ENCODE measurements around the gene SAMD10.
"Not testable (repeated sequence)": the region's sequence is repeated elsewhere in the genome, so short reads cannot be mapped to it uniquely, and the experiment has no call there.

SAMD10 gene

GRCh38 chr20:63931735-63932134 lies 47.7 kb downstream of the SAMD10 start:
- TF ChIP-seq EZH2 (optimal IDR thresholded peaks at IDR 0.05; ENCODE audit: low read depth, low read length) (no peak), CTCF (IDR thresholded peaks at IDR 0.05; ENCODE audit: low read length) (no peak), EZH2phosphoT487 (IDR thresholded peaks at IDR 0.05; ENCODE audit: low read length) (no peak)
- Histone ChIP-seq H3K4me2 (ENCODE audit: low read depth, low read length) (no peak overlapping the region), H2AFZ (ENCODE audit: low read length) (no peak overlapping the region), H3K9ac (ENCODE audit: low read length) (no peak overlapping the region), H3K9me3 (replicated peaks; ENCODE audit: insufficient read depth, low read length) (no peaks in the 10 kb centered on the region), H3K4me3 (ENCODE audit: low read length) (no peak overlapping the region), H3F3A (ENCODE audit: insufficient read depth, low read length) (no peaks in the 10 kb centered on the region), H3K79me2 (ENCODE audit: low read length) (no peaks in the 10 kb centered on the region), H3K4me1 (ENCODE audit: low read length) (no peaks in the 10 kb centered on the region), H3K27ac (ENCODE audit: low read length) (no peak overlapping the region), H3K27me3 (replicated peaks; ENCODE audit: insufficient read depth, low read length) (no peaks in the 10 kb centered on the region), H3K9me2 (replicated peaks; ENCODE audit: insufficient read depth, low read length) (no peaks in the 10 kb centered on the region), H3K36me3 (replicated peaks; ENCODE audit: insufficient read depth, low read length) (peaks cover 5% of the 10 kb centered on the region; the same call in 1 of the 2 replicates), H4K20me1 (ENCODE audit: insufficient read depth, low read length) (no peaks in the 10 kb centered on the region)
- no peak for DNase-seq

DNA sequence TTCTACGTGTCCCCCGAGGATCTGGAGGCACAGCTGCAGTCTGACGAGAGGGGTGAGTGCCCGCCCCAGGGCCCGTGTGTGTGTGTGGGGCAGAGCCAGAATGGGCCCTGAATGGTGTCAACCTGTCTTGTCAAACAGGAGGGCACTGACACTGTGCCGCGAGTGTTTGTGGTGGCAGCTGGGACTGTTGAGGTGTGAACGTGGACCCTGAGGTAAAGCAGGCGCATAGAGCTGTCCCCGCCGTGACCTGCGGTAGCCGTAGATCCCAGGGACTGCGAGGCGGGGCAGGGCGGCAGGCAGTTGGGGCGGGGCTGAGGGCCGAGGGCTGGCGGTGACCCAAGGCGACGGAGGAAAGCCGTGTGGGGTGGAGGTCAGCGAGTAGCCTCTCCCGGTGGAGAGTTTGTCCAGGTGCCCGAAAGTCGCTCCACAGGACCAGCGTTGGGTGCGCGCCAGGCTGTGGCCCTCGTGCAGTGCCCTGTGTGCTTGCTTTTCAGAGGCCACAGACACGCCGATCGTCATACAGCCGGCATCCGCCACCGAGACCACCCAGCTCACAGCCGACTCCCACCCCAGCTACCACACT lies 48.4 kb downstream of the SAMD10 start:
- Histone ChIP-seq H3K9ac (ENCODE audit: low read length) (no peak overlapping the region), H3K4me1 (ENCODE audit: low read length) (no peaks in the 10 kb centered on the region), H3K4me2 (ENCODE audit: low read depth, low read length) (no peak overlapping the region), H3K9me3 (replicated peaks; ENCODE audit: insufficient read depth, low read length) (no peaks in the 10 kb centered on the region), H3K36me3 (replicated peaks; ENCODE audit: insufficient read depth, low read length) (peaks cover 5% of the 10 kb centered on the region; the same call in 1 of the 2 replicates), H2AFZ (ENCODE audit: low read length) (no peak overlapping the region), H3K27me3 (replicated peaks; ENCODE audit: insufficient read depth, low read length) (no peaks in the 10 kb centered on the region), H3K9me2 (replicated peaks; ENCODE audit: insufficient read depth, low read length) (no peaks in the 10 kb centered on the region), H3K27ac (ENCODE audit: low read length) (no peak overlapping the region), H3K4me3 (ENCODE audit: low read length) (no peak overlapping the region), H3F3A (ENCODE audit: insufficient read depth, low read length) (no peaks in the 10 kb centered on the region), H3K79me2 (ENCODE audit: low read length) (no peaks in the 10 kb centered on the region), H4K20me1 (ENCODE audit: insufficient read depth, low read length) (no peaks in the 10 kb centered on the region)
- TF ChIP-seq EZH2phosphoT487 (IDR thresholded peaks at IDR 0.05; ENCODE audit: low read length) = no peak
- TF ChIP-seq EZH2 (optimal IDR thresholded peaks at IDR 0.05; ENCODE audit: low read depth, low read length) = no peak
- no peak for TF ChIP-seq CTCF (IDR thresholded peaks at IDR 0.05; ENCODE audit: low read length)
- DNase-seq = no peak

DNA sequence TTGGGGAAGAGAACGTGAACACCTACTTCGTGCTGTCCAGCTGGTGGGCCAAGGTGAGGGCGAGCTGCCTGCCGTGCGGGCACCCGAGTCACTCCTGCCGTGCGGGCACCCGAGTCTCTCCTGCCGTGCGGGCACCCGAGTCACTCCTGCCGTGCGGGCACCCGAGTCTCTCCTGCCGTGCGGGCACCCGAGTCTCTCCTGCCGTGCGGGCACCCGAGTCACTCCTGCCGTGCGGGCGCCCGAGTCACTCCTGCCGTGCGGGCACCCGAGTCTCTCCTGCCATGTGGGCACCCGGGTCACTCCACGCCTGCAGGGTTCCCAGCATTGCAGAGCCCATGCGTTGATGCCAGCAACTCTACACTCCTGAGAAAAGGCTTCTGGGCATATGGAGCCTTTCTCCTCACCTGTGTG lies 50.0 kb downstream of the SAMD10 start:
- not testable (repeated sequence) for H3K9me3 ChIP-seq (replicated peaks; ENCODE audit: insufficient read depth, low read length); H3K36me3 ChIP-seq (replicated peaks; ENCODE audit: insufficient read depth, low read length); H3K4me1 ChIP-seq (ENCODE audit: low read length); H2AFZ ChIP-seq (ENCODE audit: low read length); DNase-seq; H3K4me2 ChIP-seq (ENCODE audit: low read depth, low read length); H3F3A ChIP-seq (ENCODE audit: insufficient read depth, low read length); H3K4me3 ChIP-seq (ENCODE audit: low read length); H3K9ac ChIP-seq (ENCODE audit: low read length); H3K27me3 ChIP-seq (replicated peaks; ENCODE audit: insufficient read depth, low read length); H3K9me2 ChIP-seq (replicated peaks; ENCODE audit: insufficient read depth, low read length); H4K20me1 ChIP-seq (ENCODE audit: insufficient read depth, low read length); H3K79me2 ChIP-seq (ENCODE audit: low read length); H3K27ac ChIP-seq (ENCODE audit: low read length)

DNA sequence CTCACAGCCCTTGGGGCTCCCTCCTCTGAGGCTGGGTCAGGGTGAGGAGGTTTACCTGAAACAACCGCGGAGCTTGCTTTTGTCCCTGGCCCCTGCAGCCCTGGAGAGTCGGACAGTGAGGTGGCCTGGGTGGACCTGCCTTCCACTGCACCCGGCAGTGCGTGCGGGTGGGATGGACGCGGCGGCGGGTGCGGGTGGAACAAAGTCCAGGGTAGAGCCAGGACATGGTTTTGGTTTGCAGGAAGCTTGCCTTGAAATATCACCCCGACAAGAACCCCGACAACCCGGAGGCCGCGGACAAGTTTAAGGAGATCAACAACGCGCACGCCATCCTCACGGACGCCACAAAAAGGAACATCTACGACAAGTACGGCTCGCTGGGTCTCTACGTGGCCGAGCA lies 50.4 kb downstream of the SAMD10 start:
- no peak overlapping the region for H3K27ac ChIP-seq (ENCODE audit: low read length)
- no peak overlapping the region for H3K9ac ChIP-seq (ENCODE audit: low read length)
- H3K4me3 ChIP-seq (ENCODE audit: low read length) = no peak overlapping the region
- no peaks in the 10 kb centered on the region for H3K9me3 ChIP-seq (replicated peaks; ENCODE audit: insufficient read depth, low read length)
- no peaks in the 10 kb centered on the region for H3F3A ChIP-seq (ENCODE audit: insufficient read depth, low read length)
- no peak overlapping the region for H2AFZ ChIP-seq (ENCODE audit: low read length)
- H3K27me3 ChIP-seq (replicated peaks; ENCODE audit: insufficient read depth, low read length) = no peaks in the 10 kb centered on the region
- H3K79me2 ChIP-seq (ENCODE audit: low read length) = no peaks in the 10 kb centered on the region
- H3K36me3 ChIP-seq (replicated peaks; ENCODE audit: insufficient read depth, low read length) = peaks cover 5% of the 10 kb centered on the region; the same call in 1 of the 2 replicates
- no peak for DNase-seq
- no peaks in the 10 kb centered on the region for H4K20me1 ChIP-seq (ENCODE audit: insufficient read depth, low read length)
- no peaks in the 10 kb centered on the region for H3K9me2 ChIP-seq (replicated peaks; ENCODE audit: insufficient read depth, low read length)
- no peaks in the 10 kb centered on the region for H3K4me1 ChIP-seq (ENCODE audit: low read length)
- TF ChIP-seq CTCF (IDR thresholded peaks at IDR 0.05; ENCODE audit: low read length) = no peak
- TF ChIP-seq EZH2 (optimal IDR thresholded peaks at IDR 0.05; ENCODE audit: low read depth, low read length) = no peak
- TF ChIP-seq EZH2phosphoT487 (IDR thresholded peaks at IDR 0.05; ENCODE audit: low read length) = no peak
- H3K4me2 ChIP-seq (ENCODE audit: low read depth, low read length) = no peak overlapping the region
